OCI-LY7 (cell line): ENCODE results near the gene ERN1. TPM values are rescaled to one million over a fixed set of nuclear protein-coding genes. Genes with fewer than 3 reads are reported as not detected.

Experiments used
- BruUV-seq: library from RNA; stranded (reverse); fragments of 400-500 nt; replicated peaks from 2 replicates; lab custom pipeline; 2021; lab: Mats Ljungman, UMichigan
- CTCF ChIA-PET: fragments of 300-600 bp; sonication (Branson Sonifier 250); formaldehyde crosslinking; loops from one replicate; lab custom pipeline; 2022; ENCODE audit warnings: antibody characterized with exemption; ENCODE audit not compliant: unreplicated experiment; lab: Charles Lee
- POLR2A ChIA-PET: fragments of 300-600 bp; sonication (Branson Sonifier 250); formaldehyde crosslinking; loops from one replicate; lab custom pipeline; 2022; ENCODE audit warnings: antibody characterized with exemption; lab: Charles Lee
- DNase-seq: peaks from one replicate; pipeline ENCODE4 v3.0.0-alpha.2; 2015; ENCODE audit warnings: low spot score
- H2AFZ ChIP-seq: fragments of 200-600 bp; sonication (generic), shearing (Covaris generic); 2 replicates; pipeline ENCODE4 v1.6.1; 2014; ENCODE audit warnings: mild to moderate bottlenecking, antibody characterized with exemption, low read length, moderate library complexity
- H3K27ac ChIP-seq: fragments of 200-600 bp; sonication (generic); 2 replicates; pipeline ENCODE4 v1.5.1; 2014; ENCODE audit warnings: mixed run types, low read depth, mild to moderate bottlenecking, moderate library complexity, low read length, inconsistent platforms; ENCODE audit not compliant: poor library complexity, severe bottlenecking
- H3K36me3 ChIP-seq: fragments of 200-600 bp; sonication (generic); 2 replicates; pipeline ENCODE4 v1.6.1; 2014; ENCODE audit warnings: mild to moderate bottlenecking, antibody characterized with exemption, low read length, moderate library complexity, mixed read lengths; ENCODE audit not compliant: insufficient read depth
- H3K4me1 ChIP-seq: fragments of 200-600 bp; sonication (generic); 2 replicates; pipeline ENCODE4 v1.5.1; 2014; ENCODE audit warnings: mild to moderate bottlenecking, low read length; ENCODE audit not compliant: insufficient read depth, poor library complexity, severe bottlenecking
- H3K4me2 ChIP-seq: fragments of 200-600 bp; sonication (generic); 2 replicates; pipeline ENCODE4 v1.6.1; 2014; ENCODE audit warnings: mild to moderate bottlenecking, low read length
- H3K4me3 ChIP-seq: fragments of 200-600 bp; sonication (generic); 2 replicates; pipeline ENCODE4 v1.5.1; 2014; ENCODE audit warnings: mild to moderate bottlenecking, low read depth, low read length; ENCODE audit not compliant: poor library complexity, severe bottlenecking
- H3K79me2 ChIP-seq: fragments of 200-600 bp; sonication (generic); 2 replicates; pipeline ENCODE4 v1.6.1; 2016; ENCODE audit warnings: low read depth, mild to moderate bottlenecking, low read length, moderate library complexity, mixed read lengths; ENCODE audit not compliant: insufficient read depth
- H3K9me2 ChIP-seq: fragments of 200-600 bp; sonication (generic); 2 replicates; pipeline ENCODE4 v1.6.1; 2016; ENCODE audit warnings: mild to moderate bottlenecking, low read length, mixed read lengths; ENCODE audit not compliant: insufficient read depth
- H3K9me3 ChIP-seq: fragments of 200-600 bp; sonication (generic); 2 replicates; pipeline ENCODE4 v1.6.1; 2014; ENCODE audit warnings: mild to moderate bottlenecking, mixed run types, low read length, mixed read lengths
- H4K20me1 ChIP-seq: fragments of 200-600 bp; sonication (generic); 2 replicates; pipeline ENCODE4 v1.6.1; 2014; ENCODE audit warnings: mild to moderate bottlenecking, antibody characterized with exemption, low read length, moderate library complexity, mixed read lengths; ENCODE audit not compliant: insufficient read depth
- CTCF ChIP-seq: fragments of 200-600 bp; sonication (generic); conservative IDR thresholded peaks from 2 replicates; pipeline ENCODE4 v1.5.1; 2014; ENCODE audit warnings: mild to moderate bottlenecking, antibody characterized with exemption, low read length, moderate library complexity, mixed read lengths
- EZH2phosphoT487 ChIP-seq: fragments of 200-600 bp; sonication (generic); IDR thresholded peaks from 2 replicates; pipeline ENCODE4 v1.6.1; 2018; ENCODE audit warnings: low read depth, borderline replicate concordance, mild to moderate bottlenecking, mixed run types, antibody characterized with exemption, low read length, moderate library complexity, mixed read lengths
- intact Hi-C: fragments of 100-400 bp; cut with micrococcal nuclease; formaldehyde crosslinking; loops from one replicate; pipeline ENCODE4 v1.10.0; 2022; ENCODE audit not compliant: unreplicated experiment
- total RNA-seq, 2 experiments: library from RNA; depleted of rRNA in 1 of 2; stranded (reverse); fragments of >200 nt in 1 of 2; shearing (Covaris generic) in 1 of 2; gene quantifications; 2 replicates each; pipeline ENCODE4 v1.2.3, GENCODE V29; 2014 to 2022

ERN1 gene
- total RNA-seq, 2 experiments from 2014 or later: 22.0 to 70.3 TPM

DNA sequence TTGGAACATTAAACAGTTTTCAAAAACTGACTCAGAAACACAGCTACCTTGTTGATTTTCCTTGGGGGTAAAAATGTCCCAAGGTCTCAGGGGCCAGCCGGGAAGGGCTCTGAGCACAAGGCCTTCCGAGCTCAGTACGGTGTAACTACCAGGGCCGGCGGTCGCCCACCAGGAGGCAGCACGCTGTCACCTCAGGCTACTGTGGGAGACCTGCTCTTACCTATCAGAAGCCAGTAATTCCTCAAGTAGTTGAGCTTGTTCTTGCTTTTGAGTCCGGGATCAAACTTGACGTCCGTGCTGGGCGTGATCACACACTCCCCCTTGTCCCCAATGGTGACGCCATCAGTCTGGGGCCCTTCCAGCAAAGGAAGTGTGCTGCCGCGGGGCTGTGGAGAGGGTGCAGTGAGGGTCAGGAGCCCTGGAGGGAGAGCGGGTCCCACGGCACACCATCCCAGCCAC lies 66.1 kb downstream of the ERN1 start:
- peaks cover 53% of the 10 kb centered on the region for H3K36me3 ChIP-seq
- peak overlapping the region; percentile 36 for H3K27ac ChIP-seq
- H3K4me1 ChIP-seq: peaks cover 57% of the 10 kb centered on the region
- BruUV-seq: no TSS peak
- ChIA-PET CTCF (interaction anchor here (0.6 to 4.6 kb wide), 8 partner anchors 12 to 351 kb away, joined by 3 to 41 read pairs (median 4); no protein-coding TSS in a partner anchor), POLR2A (interaction anchor here (0.6 to 2.1 kb wide), 9 partner anchors 11 to 173 kb away, joined by 3 to 17 read pairs (median 5); partner anchors contain the start of gene ERN1)
- no peak overlapping the region for H3K4me3 ChIP-seq
- DNase-seq: peak; percentile 71
- intact Hi-C loops: loop anchor here (1.0 kb wide), 2 partner anchors 10 to 70 kb away; no protein-coding TSS in a partner anchor
- peak overlapping the region; percentile 47 for H3K4me2 ChIP-seq
- H2AFZ ChIP-seq: no peak overlapping the region; the same call in 1 of the 2 replicates
- TF ChIP-seq CTCF: peak; percentile 85
- no peak for TF ChIP-seq EZH2phosphoT487
- peaks cover 9% of the 10 kb centered on the region; the same call in 1 of the 2 replicates for H3K9me3 ChIP-seq
- no peaks in the 10 kb centered on the region for H3K79me2 ChIP-seq
- no peaks in the 10 kb centered on the region for H4K20me1 ChIP-seq
- H3K9me2 ChIP-seq: no peaks in the 10 kb centered on the region

- no peaks in the 10 kb centered on the region for H3K9me2 ChIP-seq
- no peaks in the 10 kb centered on the region for H4K20me1 ChIP-seq
- H2AFZ ChIP-seq: peak overlapping the region; percentile 15; the same call in 1 of the 2 replicates
- H3K9me3 ChIP-seq: 0 out of 2 replicates have a peak, but pooled peaks cover 2% of the 10 kb centered on the region
- CTCF ChIA-PET: interaction anchor here (0.6 to 4.6 kb wide), 6 partner anchors 13 to 351 kb away, joined by 3 to 41 read pairs (median 4); no protein-coding TSS in a partner anchor
- H3K4me2 ChIP-seq: peak overlapping the region; percentile 47
- no peak overlapping the region for H3K4me3 ChIP-seq
- TF ChIP-seq CTCF (no peak), EZH2phosphoT487 (no peak)
- peaks cover 64% of the 10 kb centered on the region for H3K4me1 ChIP-seq
- DNase-seq: peak; percentile 60
- H3K36me3 ChIP-seq: peaks cover 46% of the 10 kb centered on the region
- intact Hi-C loops: loop anchor here (1.0 kb wide), 2 partner anchors 10 to 70 kb away; no protein-coding TSS in a partner anchor
- POLR2A ChIA-PET: interaction anchor here (0.6 to 2.1 kb wide), 7 partner anchors 12 to 167 kb away, joined by 3 to 17 read pairs (median 5); partner anchors contain the start of gene ERN1
- H3K79me2 ChIP-seq: no peaks in the 10 kb centered on the region
- H3K27ac ChIP-seq: peak overlapping the region; percentile 36
- BruUV-seq: no TSS peak
Observed at GRCh38 chr17:64063088-64063487, 66.9 kb downstream of the ERN1 start.
